ENCODE results near the gene GMPPA.

GMPPA gene

DNA sequence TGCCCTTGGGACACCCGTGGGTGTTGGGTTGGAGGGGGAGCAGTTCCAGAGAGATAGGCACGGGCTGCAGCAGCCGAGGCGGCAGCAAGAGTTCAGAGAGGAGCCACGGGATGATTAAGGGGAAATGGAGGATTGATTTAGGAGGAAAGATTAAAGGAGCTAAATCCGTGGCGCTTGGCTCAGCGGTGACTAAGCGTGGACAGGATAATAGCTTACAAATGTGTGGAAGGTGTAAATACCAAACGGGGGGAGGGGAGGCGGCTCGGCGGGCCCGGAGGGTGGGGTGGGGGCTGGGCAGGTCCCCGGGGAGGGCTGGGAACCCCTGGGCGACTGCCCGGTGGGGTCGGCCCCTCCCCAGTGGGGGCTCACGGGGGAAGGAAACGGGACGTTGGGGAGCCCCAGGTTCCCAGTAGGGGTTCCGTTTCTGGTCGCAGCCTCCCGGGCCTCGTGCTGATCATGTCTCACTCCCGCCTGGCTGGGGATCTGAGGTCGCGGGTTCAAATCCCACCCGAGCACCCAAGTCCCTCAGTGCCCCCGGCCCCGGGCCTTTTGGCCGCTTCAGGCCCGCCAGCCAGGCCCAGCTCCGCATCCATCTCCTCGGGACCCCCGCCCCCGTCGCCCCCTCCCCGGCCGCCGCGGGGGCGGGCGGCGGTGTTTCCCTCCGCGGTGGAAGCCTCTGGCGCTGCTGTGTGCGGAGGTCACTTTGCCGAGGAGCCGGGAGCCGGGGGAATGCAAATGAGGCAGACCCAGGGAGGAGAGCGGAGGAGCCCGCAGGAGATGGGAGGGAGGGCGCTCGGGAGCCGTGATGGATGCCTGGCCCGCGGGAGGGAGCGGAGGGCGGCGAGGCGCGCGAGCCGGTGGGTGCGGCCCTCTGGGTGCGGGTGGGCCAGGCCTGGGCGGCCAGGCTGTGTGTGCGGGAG lies 23.7 kb downstream of the GMPPA start:
- no peak for DNase-seq

DNA sequence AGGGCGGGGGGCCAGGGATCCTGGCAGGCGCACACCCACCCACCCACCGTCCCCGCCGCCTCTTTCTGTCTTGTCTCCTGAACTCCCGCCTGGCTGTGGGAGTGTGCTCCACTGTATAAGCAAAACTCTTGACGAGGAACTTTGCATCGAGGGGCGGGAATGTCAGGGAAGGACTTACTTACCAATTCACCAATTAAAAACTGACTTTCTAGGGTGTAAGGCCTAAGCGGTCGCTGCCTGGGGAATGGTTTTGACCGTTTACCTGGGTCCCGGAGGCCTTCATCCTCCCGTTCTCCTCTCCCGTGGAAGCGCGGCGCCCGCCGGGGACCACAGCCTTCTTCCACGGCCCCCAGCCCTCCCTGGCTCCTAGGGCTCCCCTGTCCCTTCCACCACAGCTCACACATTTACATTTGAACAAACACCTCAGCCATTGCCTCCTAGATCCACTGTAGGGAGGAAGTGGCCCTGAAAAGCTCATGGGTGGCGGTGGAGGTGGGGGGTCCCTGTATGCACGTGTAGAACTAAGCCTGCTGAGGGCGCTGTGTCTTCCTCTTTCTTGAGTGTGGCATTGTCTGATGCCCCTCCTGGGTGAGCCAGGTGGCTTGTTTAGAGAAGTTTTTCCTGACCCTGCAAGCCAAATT lies 24.5 kb downstream of the GMPPA start:
- DNase-seq = no peak

DNA sequence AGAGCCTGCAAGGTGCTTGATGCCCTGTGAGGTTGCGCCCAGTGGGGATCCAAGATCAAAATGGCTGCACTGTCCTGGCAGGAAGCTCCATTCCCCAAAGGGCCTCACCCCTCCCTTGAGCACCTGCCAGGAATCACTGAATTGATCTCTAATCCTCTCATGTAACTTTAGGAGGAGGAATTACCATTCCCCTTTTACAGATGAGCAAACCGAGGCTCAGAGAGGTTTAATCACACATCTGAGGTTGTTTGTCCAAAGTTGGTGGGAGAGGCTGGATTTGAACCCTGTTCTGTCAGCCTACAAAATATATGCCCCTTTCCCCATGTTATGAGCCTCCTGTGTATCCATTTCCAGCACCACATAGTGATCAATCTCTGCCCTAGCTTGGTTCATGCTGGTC lies 26.1 kb downstream of the GMPPA start:
- DNase-seq = no peak

DNA sequence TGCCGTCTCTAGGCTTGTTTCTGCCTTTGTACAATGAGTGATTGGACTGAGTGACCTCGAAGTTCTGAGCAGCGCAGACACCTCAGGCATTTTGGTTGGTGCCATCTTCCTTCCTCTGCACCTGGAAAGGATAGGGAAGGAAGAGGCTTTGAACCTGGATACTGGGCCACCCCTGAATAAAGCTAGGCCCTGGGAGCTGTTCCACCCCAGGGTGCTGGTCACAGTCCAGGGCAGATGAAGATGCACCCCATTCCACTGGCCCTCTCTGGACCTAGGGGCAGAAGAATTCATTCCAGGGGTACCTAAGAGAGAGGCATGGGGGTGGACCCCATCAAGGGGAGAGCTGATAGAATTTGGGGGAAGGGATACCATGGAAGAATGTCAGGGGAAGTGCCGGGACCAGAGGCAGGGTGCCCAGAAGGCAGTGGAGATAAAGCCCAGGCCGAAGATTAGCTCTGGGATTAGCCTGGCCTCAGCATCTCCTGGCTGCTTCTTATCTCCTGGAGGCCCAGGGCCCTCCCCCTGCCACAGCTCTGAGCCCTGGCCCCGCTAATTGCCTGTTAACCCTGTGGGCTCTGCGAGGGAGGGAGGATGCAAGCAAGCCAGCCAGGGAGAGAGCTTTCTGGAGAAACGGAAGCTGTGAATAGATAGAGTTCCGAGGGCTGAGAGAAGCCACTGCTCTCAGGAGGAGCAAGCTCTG lies 27.0 kb downstream of the GMPPA start:
- DNase-seq = no peak

DNA sequence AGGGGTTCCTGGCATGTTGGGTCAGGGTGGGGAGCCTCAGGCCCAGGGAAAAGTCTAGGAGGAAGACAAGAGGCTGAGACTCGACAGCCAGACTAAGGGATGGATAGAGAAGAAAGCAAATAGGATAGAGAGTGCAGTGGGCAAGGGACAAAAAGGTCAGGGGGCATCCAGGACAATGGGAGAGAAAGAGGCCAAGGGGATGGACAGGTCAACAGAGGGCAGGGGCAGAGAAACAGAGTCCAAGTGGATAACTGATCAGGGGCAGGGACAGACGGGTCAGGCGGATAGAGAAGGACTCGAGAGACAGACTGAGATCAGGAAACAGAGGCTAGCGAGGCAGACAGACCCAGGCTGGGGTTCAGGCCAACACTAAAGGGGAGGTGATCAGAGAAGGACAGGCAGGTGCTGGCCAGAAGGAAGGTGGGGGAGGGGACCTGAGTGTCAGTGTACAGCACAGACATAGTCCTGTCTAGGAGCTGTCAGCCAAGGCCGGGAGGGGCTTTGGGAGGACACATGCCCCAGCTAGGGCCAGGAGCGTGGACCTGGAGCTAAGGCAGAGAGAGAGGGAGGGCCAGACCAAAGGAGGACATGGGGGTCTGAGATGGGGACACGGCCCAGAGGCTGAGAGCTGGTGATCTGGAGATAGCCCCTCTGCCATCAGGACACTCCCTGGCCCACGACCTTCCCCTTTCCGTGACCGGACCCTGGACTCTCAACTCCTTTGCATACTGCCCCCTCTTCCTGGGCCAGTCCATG lies 27.8 kb downstream of the GMPPA start:
- DNase-seq = no peak

- no peak for DNase-seq
Measured at GRCh38 chr2:219527076-219527394, 28.3 kb downstream of the GMPPA start.

DNA sequence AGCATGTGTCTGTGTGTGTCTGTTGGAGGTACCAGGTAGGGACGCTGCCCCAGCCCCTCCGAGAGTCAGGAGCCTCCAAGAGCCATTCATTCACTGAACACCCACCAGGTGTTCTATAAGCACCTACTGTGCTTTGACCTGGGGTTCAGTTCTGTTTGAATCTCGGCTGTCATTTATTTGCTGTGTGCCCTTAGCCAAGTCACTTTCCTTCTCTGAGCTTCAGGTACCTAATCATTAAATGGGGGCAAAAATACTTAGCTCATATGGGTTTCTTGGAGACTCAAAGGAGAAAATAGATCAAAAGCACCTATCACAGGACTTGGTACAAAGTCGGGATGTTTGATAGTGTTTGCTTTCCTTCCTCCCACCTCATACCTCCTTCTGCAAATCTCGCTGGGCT lies 28.8 kb downstream of the GMPPA start:
- DNase-seq = no peak

DNA sequence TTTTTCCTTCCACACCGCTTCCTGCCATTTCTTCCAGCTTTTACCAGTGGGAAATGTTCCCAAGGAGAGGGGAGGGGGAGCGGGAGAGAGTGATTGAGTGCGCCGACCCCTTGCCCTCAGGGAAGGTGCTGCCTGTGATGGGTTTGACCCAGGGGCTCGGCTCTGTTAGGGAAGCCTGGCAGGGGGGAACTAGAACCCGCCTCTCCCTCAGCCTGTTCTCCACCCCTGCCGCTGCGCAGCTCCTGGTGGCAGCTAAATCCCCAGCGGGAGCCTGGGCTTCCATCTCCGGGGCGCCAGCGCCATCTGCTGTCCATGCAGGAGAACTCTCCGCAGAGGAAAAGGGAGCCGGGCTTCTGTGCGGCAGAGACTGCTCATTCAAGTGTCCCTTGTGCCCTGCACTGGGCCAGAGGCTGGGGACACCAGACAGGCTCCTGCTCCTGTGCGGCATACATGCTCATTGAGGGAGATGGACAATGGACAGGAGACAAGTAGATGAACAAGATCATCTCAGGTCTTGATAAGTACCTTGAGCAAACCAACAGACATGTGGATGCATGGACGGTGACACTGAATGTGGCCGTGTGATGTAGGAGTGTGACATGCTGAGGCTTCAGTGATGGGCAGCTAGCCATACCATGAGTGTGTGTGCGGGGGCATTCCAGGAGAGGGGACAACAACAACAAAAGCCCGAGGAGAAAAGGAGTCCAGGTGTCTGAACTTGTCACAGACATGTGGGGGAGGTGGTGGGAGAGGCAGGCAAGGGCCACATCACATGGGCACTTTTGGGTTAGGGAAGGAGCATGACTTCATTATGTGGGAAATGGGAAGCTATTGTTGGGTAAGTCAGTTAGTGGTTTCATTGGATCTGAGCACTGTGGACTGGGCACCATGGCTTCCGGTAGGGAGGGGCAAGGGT lies 31.6 kb downstream of the GMPPA start:
- peak; percentile 71 for DNase-seq

GRCh38 chr2:219531639-219532377 lies 33.1 kb downstream of the GMPPA start:
- no peak for DNase-seq

GRCh38 chr2:219532378-219532649 lies 33.6 kb downstream of the GMPPA start:
- no peak for DNase-seq

DNA sequence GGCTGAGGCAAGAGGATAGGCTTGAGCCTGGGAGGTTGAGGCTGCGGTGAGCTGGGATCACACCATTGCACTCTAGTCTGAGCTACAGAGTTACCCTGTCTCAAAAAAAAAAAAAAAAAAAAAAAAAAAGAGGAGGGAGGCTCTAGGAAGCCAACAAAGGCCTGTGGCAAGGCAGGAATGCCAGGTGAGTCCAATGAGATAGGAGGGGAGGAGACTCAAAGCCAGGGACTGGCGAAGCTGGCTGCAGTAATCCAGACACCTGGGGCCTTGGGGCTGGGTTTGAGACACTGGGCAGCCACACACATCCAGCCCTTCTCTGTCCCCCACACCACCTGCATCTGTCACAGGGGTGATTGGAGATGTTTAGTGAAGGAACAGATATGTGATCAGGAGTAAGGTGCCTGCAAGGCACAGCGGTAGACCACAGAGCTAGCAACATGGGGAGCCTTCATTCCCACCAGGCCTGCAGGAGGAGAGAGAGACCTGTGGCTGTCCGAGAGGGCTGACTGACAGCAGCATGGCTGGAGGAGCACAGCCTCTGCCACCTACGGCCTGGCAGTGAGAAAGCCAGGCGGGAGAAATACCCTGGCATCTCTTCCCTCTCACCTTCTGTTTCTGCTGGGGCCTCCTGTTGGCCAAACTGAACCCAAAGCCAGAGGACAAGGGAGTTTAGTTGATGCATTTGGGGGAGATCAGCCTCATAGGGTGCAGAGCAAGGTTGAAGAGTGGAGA lies 35.4 kb downstream of the GMPPA start:
- DNase-seq = no peak

DNA sequence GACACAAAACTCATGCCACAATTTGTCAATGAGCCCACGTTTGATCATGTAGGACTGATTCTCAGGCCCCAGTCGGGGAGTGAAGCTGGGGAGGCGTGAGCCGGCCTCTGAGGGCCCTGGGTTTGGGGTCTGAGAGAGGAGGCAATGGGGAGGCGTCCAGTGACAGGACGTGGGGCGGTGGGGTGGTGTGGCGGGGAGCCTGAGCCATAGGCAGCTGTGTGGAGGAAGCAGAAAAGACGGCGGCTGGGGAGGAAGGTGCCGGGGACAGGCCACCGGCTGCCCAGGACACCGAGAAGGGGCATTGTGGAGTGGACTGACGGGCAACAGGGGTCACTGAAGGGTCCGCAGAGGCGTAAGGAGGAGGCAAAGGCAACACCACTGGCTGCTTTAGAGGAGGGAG lies 37.7 kb downstream of the GMPPA start:
- no peak for DNase-seq

DNA sequence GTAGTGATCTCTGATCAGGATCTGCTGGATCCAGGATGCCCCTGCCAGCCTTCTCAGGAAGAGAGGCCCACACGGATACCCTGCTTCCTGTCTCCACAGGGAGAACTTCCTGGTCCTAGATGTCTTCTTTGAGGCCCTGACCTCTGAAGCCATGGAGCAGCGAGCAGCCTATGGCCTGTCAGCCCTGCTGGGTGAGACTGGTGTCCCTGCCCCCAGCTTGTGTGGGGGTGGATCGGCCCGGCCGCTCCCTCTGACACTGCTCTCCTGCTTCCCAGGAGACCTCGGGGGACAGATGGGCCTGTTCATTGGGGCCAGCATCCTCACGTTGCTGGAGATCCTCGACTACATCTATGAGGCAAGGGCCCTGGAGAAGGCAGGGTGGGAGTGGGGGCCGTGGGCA lies 38.3 kb downstream of the GMPPA start:
- no peak for DNase-seq

DNA sequence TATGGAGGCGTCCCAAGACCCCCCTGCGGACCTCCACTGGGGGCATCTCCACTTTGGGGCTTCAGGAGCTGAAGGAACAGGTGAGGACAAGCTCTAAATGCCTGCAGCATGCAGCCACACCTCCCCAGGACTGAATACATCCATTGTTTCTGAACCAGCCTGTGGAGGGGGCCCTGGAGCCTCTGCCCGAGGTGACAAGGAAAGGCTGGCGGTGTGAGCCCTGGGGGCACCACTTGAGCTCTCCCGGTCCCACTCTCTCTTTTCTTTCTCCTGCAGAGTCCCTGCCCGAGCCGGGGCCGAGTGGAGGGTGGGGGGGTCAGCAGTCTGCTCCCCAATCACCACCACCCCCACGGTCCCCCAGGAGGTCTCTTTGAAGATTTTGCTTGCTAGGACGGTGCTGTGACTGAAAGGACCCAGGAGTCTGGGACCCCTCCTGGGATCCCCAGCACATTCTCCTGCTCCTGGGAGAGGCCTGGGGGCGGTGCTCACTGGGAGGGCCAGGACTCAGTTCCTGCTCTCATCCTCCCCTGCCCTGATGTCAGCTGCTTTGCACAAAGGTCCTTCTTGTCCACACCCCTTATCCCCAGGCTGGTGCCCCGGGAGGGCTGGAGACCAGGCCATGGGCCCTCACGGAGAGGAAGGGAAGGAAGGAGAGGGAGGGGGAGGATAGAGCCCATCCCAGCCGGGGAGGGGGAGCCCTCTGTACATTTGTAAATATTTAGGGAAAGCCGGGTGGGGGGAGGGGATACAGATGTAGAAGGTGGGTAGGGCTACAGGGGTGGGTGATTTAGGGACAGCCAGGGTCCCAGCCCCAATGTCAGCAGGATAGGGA lies 39.2 kb downstream of the GMPPA start:
- no peak for DNase-seq

DNA sequence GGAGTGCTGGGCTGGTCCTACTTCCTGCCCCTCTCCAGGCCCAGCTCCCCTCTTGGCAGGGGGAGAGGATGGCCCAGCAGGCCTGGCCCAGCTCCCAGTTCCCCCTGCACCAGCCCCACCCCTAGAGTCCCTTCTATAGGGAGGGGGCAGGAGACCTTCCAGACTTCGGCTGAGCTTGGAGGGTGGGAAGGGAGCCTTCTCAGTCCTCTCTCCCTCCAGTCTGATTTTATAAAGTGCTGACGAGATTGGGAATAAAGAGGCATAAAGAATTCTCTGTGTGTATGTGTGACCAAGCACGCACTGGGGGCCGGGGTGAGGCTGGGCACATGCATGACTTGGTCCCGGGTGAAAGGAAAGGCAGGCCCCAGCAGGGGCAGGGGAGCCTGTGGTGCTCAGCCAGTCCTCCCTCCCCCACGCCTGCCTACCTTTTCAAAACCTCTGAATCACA lies 39.8 kb downstream of the GMPPA start:
- DNase-seq = no peak

DNA sequence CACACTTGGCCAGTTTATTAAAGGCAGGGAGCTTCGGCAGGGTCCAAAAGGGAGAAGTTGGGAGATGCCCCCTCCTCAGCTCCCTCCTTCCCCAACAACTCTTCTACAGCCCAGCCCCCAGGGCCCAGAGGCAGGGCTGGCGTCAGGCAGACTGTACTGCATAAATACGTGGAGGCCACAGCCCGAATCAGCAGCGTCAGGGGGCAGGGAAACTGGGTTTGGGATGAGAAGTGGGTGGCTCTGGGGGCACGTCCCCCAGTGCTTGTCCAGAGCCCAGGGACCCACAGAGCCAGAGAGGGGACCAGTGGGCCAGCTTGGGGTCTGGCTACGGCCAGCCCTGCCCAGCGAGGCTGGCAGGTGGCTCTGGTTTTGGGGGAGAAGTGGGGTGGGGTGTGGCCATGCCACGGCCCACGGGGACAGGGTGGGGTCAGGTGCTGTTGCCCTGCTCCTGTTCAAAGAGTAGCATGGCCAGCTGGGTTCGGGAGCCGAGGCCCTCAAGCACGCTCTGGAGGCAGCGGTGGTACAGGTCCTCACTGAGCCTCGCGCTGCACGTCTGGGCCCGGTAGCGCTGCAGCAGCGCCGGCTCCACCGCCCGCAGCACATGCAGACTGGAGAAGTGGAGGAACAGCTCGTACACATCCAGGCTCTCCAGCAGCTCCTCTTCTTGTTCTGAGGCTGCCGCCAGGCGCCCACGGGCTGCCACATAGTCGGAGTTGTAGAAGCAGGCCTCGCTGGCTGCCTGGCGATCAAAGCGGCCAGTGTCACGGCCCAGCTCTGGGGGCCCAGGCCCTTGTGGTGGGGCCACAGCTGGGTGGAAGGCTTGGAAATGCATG lies 40.5 kb downstream of the GMPPA start:
- DNase-seq = no peak

DNA sequence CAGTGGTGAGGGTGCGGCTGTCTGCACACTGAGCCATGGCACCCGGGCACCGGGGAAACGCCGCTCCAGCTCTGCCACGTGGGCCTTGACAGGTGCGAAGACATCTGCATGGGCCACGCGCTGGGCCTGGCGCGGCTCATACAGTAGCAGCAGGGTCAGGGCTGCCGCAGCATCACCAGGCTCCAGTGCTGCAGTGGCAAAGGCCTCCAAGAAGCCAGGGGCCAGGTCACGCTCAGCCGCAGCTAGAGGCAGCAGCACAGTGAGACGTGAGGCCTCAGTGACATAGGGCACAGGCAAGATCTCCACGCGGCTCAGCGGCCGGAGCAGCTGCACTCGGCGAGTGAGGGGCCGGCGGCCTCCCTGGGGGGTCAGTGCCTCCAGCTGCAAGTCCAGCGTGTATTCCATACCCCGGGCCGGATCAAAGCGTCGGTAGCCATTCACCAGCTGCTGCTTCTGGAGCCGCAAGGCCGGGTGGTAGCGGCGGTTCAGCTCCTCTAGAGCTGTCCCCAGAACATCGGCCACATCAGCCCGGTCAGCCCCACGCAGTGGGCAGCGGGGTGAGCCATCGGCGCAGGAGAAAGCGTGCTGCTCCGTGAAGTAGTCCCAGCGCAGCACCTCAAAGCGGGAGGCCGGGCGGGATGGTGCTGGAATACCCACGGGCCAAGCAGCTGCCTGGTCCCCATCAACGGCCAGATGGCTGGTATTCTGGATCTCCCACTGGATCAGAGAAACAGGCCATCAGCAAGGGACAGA lies 41.4 kb downstream of the GMPPA start:
- no peak for DNase-seq
